ENCODE data around the gene SAMD3.
"Not testable (repeated sequence)": the region's sequence is repeated elsewhere in the genome, so short reads cannot be mapped to it uniquely, and the experiment has no call there.

GRCh38 chr6:130194434-130194833, 28.3 kb downstream of the SAMD3 start:
- not testable (repeated sequence) for TF ChIP-seq POLR2A, CTCF (IDR thresholded peaks at IDR 0.05)

All from right lobe of liver (tissue), 4 donors.